Neural cell (in vitro differentiated cells): ENCODE data around the gene GPRIN3. TPM values are rescaled to one million over a fixed set of nuclear protein-coding genes. Genes with fewer than 3 reads are reported as not detected.

ENCODE experiments used
- H2AFZ ChIP-seq: fragments of 200-600, 300-800 bp; sonication (generic), shearing (Covaris generic); 2 replicates; pipeline ENCODE4 v1.6.0; 2014; ENCODE audit warnings: low read depth, mild to moderate bottlenecking, antibody characterized with exemption, low read length, moderate library complexity
- H3F3A ChIP-seq: fragments of 200-600 bp; shearing (Covaris generic); 2 replicates; pipeline ENCODE4 v1.6.1; 2016; ENCODE audit warnings: mild to moderate bottlenecking, moderate library complexity, mixed read lengths, antibody characterized with exemption, low read length; ENCODE audit not compliant: insufficient read depth, poor library complexity, severe bottlenecking
- H3K27ac ChIP-seq: fragments of 200-600, 300-800 bp; sonication (generic), shearing (Covaris generic); 2 replicates; pipeline ENCODE4 v1.5.1; 2014; ENCODE audit warnings: mild to moderate bottlenecking, low read length, moderate library complexity
- H3K27me3 ChIP-seq: fragments of 300-800, 200-600 bp; sonication (generic), shearing (Covaris generic); 2 replicates; pipeline ENCODE4 v1.6.0; 2014; ENCODE audit warnings: mild to moderate bottlenecking, low read depth, low read length, moderate library complexity; ENCODE audit not compliant: insufficient read depth
- H3K36me3 ChIP-seq: fragments of 300-800, 200-600 bp; sonication (generic), shearing (Covaris generic); 2 replicates; pipeline ENCODE4 v1.5.1; 2014; ENCODE audit warnings: mild to moderate bottlenecking, antibody characterized with exemption, low read length, moderate library complexity; ENCODE audit not compliant: insufficient read depth
- H3K4me2 ChIP-seq: fragments of 300-800, 200-600 bp; sonication (generic), shearing (Covaris generic); 2 replicates; pipeline ENCODE4 v1.6.0; 2014; ENCODE audit warnings: mild to moderate bottlenecking, low read length
- H3K4me3 ChIP-seq: fragments of 300-800, 200-600 bp; sonication (generic), shearing (Covaris generic); 2 replicates; pipeline ENCODE4 v1.5.1; 2014; ENCODE audit warnings: mild to moderate bottlenecking, low read length, moderate library complexity
- H3K79me2 ChIP-seq: fragments of 200-600 bp; shearing (Covaris generic); replicated peaks from 2 replicates; pipeline ENCODE4 v1.6.0; 2014; ENCODE audit warnings: mild to moderate bottlenecking, low read length, moderate library complexity; ENCODE audit not compliant: insufficient read depth
- H3K9ac ChIP-seq: fragments of 300-800, 200-600 bp; sonication (generic), shearing (Covaris generic); 2 replicates; pipeline ENCODE4 v1.6.1; 2016; ENCODE audit warnings: mild to moderate bottlenecking, low read length, mixed read lengths
- H3K9me2 ChIP-seq: fragments of 200-600 bp; shearing (Covaris generic); 2 replicates; pipeline ENCODE4 v1.6.1; 2016; ENCODE audit warnings: mild to moderate bottlenecking, low read length, mixed read lengths; ENCODE audit not compliant: insufficient read depth
- H3K9me3 ChIP-seq: fragments of 200-600, 300-800 bp; sonication (generic), shearing (Covaris generic); 2 replicates; pipeline ENCODE4 v1.6.1; 2016; ENCODE audit warnings: mild to moderate bottlenecking, mixed run types, low read length, moderate library complexity, mixed read lengths
- H4K20me1 ChIP-seq: fragments of 200-600 bp; shearing (Covaris generic); 2 replicates; pipeline ENCODE4 v1.6.1; 2016; ENCODE audit warnings: mild to moderate bottlenecking, mixed run types; ENCODE audit not compliant: insufficient read depth
- EP300 ChIP-seq: fragments of 450-650 bp; conservative IDR thresholded peaks from 2 replicates; pipeline ENCODE4 v1.6.1; 2014; ENCODE audit warnings: antibody characterized with exemption, mild to moderate bottlenecking, moderate library complexity; ENCODE audit not compliant: poor library complexity, severe bottlenecking
- EZH2 ChIP-seq: fragments of 200-600, 300-800 bp; shearing (Covaris generic), sonication (generic); IDR thresholded peaks from 2 replicates; pipeline ENCODE4 v1.6.1; 2014; ENCODE audit warnings: antibody characterized with exemption, low read length, borderline replicate concordance, mild to moderate bottlenecking; ENCODE audit not compliant: insufficient read depth, poor library complexity, severe bottlenecking
- MXI1 ChIP-seq: fragments of 450-650 bp; conservative IDR thresholded peaks from 2 replicates; pipeline ENCODE4 v1.6.1; 2014; ENCODE audit warnings: antibody characterized with exemption, mild to moderate bottlenecking; ENCODE audit not compliant: poor library complexity, severe bottlenecking
- POLR2AphosphoS5 ChIP-seq: IDR thresholded peaks from 2 replicates; pipeline ENCODE4 v1.6.1; 2012
- RAD21 ChIP-seq: fragments of 450-650 bp; conservative IDR thresholded peaks from 2 replicates; pipeline ENCODE4 v1.6.1; 2014; ENCODE audit warnings: antibody characterized with exemption, mild to moderate bottlenecking, moderate library complexity
- SMC3 ChIP-seq: fragments of 450-650 bp; conservative IDR thresholded peaks from 2 replicates; pipeline ENCODE4 v1.6.1; 2014; ENCODE audit warnings: antibody characterized with exemption, mild to moderate bottlenecking, moderate library complexity; ENCODE audit not compliant: poor library complexity
- TAF1 ChIP-seq: IDR thresholded peaks from 2 replicates; pipeline ENCODE4 v1.6.1; 2012; ENCODE audit warnings: low read depth
- polyA plus RNA-seq: library from polyadenylated mRNA; depleted of rRNA; stranded (reverse); fragments of >200 nt; gene quantifications from 2 replicates; pipeline ENCODE4 v1.2.3, GENCODE V29; 2014
- TF ChIP-seq, protein P1 (sequence below): IDR thresholded peaks from 2 replicates; pipeline ENCODE4 v1.6.1; 2012; ENCODE audit warnings: borderline replicate concordance
- TF ChIP-seq, protein P2 (sequence below): fragments of 450-650 bp; IDR thresholded peaks from 2 replicates; pipeline ENCODE4 v1.5.1; 2014; ENCODE audit warnings: antibody characterized with exemption, mild to moderate bottlenecking, moderate library complexity; ENCODE audit not compliant: poor library complexity, severe bottlenecking

The GPRIN3 gene
- polyA plus RNA-seq, 1 donor from 2014 or later, result 7.0 TPM

DNA sequence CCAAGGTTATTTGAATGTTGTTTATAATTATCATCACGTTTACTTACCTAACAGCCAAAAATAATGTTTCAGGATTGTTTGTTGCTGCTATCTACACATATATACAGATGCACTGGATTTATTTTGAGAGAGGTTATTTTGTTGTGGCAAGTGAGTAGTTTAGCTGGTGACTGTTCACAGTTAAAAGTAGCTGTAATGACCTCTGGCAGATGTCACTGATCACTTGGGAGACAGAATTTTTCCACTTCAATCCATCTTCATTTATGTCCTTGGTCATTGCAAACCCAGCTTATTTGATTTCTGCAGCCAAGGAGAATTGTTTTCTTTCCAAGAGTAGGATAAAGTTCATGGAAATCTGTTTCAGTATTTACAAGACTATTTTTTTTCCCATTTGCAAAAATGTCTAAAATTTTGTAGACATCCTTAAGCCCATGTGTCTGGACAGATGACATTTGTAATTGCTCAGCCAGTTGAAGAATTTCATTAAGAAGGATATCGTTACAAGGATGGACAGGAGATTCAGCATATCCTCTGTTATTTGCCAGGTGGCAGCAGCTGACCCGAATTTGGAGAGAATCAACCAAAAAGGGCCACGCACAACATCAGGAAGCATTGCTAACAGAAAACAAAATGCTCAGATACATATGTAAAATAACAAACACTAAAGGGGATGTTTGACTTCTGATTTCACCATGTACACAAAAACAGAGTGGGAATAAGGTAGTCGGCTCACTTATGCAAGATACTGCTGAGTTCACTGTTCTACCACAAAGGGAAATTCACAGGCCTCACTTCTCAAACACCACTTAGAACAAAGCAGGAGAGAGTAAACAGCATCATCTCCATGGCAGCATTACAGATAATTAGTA lies 64.5 kb downstream of the GPRIN3 start:
- Histone ChIP-seq H3K9ac (no peak overlapping the region), H3K9me2 (no peaks in the 10 kb centered on the region), H3K4me3 (no peak overlapping the region), H3K4me2 (no peak overlapping the region), H3F3A (no peaks in the 10 kb centered on the region), H3K36me3 (no peaks in the 10 kb centered on the region), H2AFZ (no peak overlapping the region), H4K20me1 (no peaks in the 10 kb centered on the region), H3K79me2 (no peaks in the 10 kb centered on the region), H3K9me3 (no peaks in the 10 kb centered on the region), H3K27me3 (no peaks in the 10 kb centered on the region), H3K27ac (no peak overlapping the region)
- TF ChIP-seq POLR2AphosphoS5 (no peak), SMC3 (no peak), MXI1 (no peak), TAF1 (no peak), RAD21 (no peak), EP300 (no peak), EZH2 (no peak)
- TF ChIP-seq, protein P1, sequence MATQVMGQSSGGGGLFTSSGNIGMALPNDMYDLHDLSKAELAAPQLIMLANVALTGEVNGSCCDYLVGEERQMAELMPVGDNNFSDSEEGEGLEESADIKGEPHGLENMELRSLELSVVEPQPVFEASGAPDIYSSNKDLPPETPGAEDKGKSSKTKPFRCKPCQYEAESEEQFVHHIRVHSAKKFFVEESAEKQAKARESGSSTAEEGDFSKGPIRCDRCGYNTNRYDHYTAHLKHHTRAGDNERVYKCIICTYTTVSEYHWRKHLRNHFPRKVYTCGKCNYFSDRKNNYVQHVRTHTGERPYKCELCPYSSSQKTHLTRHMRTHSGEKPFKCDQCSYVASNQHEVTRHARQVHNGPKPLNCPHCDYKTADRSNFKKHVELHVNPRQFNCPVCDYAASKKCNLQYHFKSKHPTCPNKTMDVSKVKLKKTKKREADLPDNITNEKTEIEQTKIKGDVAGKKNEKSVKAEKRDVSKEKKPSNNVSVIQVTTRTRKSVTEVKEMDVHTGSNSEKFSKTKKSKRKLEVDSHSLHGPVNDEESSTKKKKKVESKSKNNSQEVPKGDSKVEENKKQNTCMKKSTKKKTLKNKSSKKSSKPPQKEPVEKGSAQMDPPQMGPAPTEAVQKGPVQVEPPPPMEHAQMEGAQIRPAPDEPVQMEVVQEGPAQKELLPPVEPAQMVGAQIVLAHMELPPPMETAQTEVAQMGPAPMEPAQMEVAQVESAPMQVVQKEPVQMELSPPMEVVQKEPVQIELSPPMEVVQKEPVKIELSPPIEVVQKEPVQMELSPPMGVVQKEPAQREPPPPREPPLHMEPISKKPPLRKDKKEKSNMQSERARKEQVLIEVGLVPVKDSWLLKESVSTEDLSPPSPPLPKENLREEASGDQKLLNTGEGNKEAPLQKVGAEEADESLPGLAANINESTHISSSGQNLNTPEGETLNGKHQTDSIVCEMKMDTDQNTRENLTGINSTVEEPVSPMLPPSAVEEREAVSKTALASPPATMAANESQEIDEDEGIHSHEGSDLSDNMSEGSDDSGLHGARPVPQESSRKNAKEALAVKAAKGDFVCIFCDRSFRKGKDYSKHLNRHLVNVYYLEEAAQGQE, result no peak
- TF ChIP-seq, protein P2, sequence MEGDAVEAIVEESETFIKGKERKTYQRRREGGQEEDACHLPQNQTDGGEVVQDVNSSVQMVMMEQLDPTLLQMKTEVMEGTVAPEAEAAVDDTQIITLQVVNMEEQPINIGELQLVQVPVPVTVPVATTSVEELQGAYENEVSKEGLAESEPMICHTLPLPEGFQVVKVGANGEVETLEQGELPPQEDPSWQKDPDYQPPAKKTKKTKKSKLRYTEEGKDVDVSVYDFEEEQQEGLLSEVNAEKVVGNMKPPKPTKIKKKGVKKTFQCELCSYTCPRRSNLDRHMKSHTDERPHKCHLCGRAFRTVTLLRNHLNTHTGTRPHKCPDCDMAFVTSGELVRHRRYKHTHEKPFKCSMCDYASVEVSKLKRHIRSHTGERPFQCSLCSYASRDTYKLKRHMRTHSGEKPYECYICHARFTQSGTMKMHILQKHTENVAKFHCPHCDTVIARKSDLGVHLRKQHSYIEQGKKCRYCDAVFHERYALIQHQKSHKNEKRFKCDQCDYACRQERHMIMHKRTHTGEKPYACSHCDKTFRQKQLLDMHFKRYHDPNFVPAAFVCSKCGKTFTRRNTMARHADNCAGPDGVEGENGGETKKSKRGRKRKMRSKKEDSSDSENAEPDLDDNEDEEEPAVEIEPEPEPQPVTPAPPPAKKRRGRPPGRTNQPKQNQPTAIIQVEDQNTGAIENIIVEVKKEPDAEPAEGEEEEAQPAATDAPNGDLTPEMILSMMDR, result no peak

DNA sequence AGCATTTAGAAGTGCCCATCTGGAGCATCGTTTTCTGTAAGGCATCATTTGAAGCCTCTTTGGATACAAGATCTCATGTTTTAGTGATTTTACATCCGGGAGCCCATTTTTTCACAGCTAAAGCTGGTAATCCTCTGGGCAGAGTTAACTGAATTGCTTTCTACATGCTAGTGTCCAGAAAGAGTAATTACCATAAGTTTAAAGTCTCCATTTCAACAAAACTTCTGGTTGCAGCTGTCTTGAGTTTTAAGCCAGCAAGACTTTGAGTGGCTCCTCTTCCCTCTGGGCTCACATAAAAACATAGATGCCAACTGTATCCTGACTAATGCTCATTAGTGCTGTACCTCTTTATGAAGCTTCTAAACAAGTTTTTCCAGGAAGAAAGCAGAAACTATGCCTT lies 65.4 kb downstream of the GPRIN3 start:
- H3K27me3 ChIP-seq, result no peaks in the 10 kb centered on the region
- H3K4me3 ChIP-seq, result no peak overlapping the region
- no peaks in the 10 kb centered on the region for H3K9me2 ChIP-seq
- no peak overlapping the region for H3K27ac ChIP-seq
- TF ChIP-seq POLR2AphosphoS5 (no peak), RAD21 (no peak), SMC3 (no peak), EP300 (no peak), EZH2 (no peak), MXI1 (no peak), TAF1 (no peak)
- TF ChIP-seq, protein P2, result no peak
- TF ChIP-seq, protein P1, result no peak
- H4K20me1 ChIP-seq, result no peaks in the 10 kb centered on the region
- no peaks in the 10 kb centered on the region for H3K9me3 ChIP-seq
- H3F3A ChIP-seq, result no peaks in the 10 kb centered on the region
- no peaks in the 10 kb centered on the region for H3K36me3 ChIP-seq
- no peak overlapping the region for H3K4me2 ChIP-seq
- no peaks in the 10 kb centered on the region for H3K79me2 ChIP-seq
- no peak overlapping the region for H3K9ac ChIP-seq
- H2AFZ ChIP-seq, result no peak overlapping the region
